ENCODE data around the gene PPEF2.
A peak's percentile ranks its signal among the peaks of the same experiment; 100 is the strongest.

Gene PPEF2

GRCh38 chr4:75860606-75861005 lies 41.6 kb downstream of the PPEF2 start:
- no peak for TF ChIP-seq CTCF (IDR thresholded peaks at IDR 0.05)

DNA sequence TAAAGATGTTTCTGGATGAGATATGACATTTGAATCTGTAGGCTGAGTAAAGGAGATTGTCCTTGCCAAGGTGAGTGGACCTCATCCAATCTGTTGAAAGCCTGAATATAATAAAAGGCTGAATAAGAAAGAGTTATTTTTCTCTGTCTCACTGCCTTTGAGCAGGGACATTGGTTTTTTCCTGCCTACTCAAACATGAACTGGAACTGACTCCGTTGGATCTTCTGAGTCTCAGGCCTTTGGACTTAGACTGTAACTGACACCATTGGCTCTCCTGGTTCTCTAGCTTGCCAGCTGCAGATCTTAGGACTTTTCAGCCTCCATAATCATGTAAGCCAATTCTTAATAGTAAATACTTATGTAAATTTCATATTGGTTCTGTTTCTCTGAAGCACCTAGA lies 43.5 kb downstream of the PPEF2 start:
- no peak for TF ChIP-seq CTCF (IDR thresholded peaks at IDR 0.05)

- TF ChIP-seq CTCF (IDR thresholded peaks at IDR 0.05), result no peak
Observed at GRCh38 chr4:75849461-75849860, 52.8 kb downstream of the PPEF2 start.

- TF ChIP-seq CTCF (IDR thresholded peaks at IDR 0.05), result no peak
Observed at GRCh38 chr4:75848891-75849290, 53.4 kb downstream of the PPEF2 start.

DNA sequence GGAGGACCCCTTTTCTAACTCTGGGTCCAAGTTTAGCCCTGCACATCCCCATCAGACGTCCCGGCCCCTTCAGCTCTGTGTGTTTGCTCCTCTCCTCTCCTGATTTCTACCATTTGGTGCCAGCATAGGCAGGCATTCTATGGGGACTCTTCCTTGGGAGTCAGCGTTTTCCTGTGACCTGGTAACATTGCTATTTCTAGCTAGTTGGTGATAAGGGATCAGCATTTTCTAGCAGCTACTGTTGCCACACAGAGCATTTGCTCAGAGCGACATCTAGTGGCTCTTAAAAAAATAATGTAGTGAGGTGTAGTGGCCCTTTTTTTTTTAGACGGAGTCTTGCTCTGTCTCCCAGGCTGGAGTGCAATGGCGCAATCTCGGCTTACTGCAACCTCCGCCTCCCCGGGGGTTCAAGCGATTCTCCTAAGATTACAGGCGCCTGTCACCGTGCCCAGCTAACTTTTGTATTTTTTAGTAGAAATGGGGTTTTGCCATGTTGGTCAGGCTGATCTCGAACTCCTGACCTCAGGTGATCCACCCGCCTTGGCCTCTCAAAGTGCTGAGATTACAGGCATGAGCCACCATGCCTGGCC lies 54.0 kb downstream of the PPEF2 start:
- peak; percentile 68 for TF ChIP-seq CTCF (IDR thresholded peaks at IDR 0.05)

GRCh38 chr4:75845992-75846391 lies 56.3 kb downstream of the PPEF2 start:
- no peak for TF ChIP-seq CTCF (IDR thresholded peaks at IDR 0.05)

- TF ChIP-seq CTCF (IDR thresholded peaks at IDR 0.05), result no peak
Observed at GRCh38 chr4:75844151-75844662, 58.0 kb downstream of the PPEF2 start.

- TF ChIP-seq CTCF (IDR thresholded peaks at IDR 0.05), result no peak
Observed at GRCh38 chr4:75843596-75843995, 58.7 kb downstream of the PPEF2 start.

All from LNCAP (cell line).